Fibroblast of lung (primary cell): Measurements from ENCODE around the gene PLCL1. TPM values are rescaled to one million over a fixed set of nuclear protein-coding genes. Genes with fewer than 3 reads are reported as not detected.

Source experiments
- DNase-seq, 2 donors: peaks; one replicate each; pipeline versions ENCODE4 v3.0.0 to v3.0.0-alpha.2; 2010; ENCODE audit warnings: low read depth in 2 of 2
- H2AFZ ChIP-seq: 2 replicates; pipeline ENCODE4 v1.5.1; 2012; ENCODE audit warnings: low read length, control low read depth, inconsistent platforms
- H3K27ac ChIP-seq: 2 replicates; pipeline ENCODE4 v1.5.1; 2011; ENCODE audit warnings: low read length, control low read depth; ENCODE audit not compliant: insufficient read depth
- H3K27me3 ChIP-seq: 2 replicates; pipeline ENCODE4 v1.5.1; 2011; ENCODE audit warnings: mild to moderate bottlenecking, low read length; ENCODE audit not compliant: control insufficient read depth, insufficient read depth
- H3K36me3 ChIP-seq: 2 replicates; pipeline ENCODE4 v1.5.1; 2011; ENCODE audit warnings: low read length; ENCODE audit not compliant: control insufficient read depth, insufficient read depth
- H3K4me1 ChIP-seq: 2 replicates; pipeline ENCODE4 v1.5.1; 2011; ENCODE audit warnings: low read length; ENCODE audit not compliant: control insufficient read depth, insufficient read depth; ENCODE audit errors: extremely low read depth
- H3K4me2 ChIP-seq: 2 replicates; pipeline ENCODE4 v1.5.1; 2011; ENCODE audit warnings: low read length, control low read depth; ENCODE audit not compliant: insufficient read depth; ENCODE audit errors: extremely low read depth
- H3K4me3 ChIP-seq, 4 experiments: fragments of 200-600 bp in 1 of 4; sonication (generic) in 1 of 4; replicated peaks in 1 of 4; 2 replicates each; pipeline ENCODE4 v1.5.1; 2011 to 2016; ENCODE audit warnings: low read length in 4 of 4, low read depth in 3 of 4, mild to moderate bottlenecking in 3 of 4, control low read depth in 2 of 4, inconsistent platforms in 1 of 4, mixed read lengths in 1 of 4; ENCODE audit not compliant: insufficient read depth in 1 of 4; ENCODE audit errors: control extremely low read depth in 1 of 4
- H3K79me2 ChIP-seq: 2 replicates; pipeline ENCODE4 v1.5.1; 2012; ENCODE audit warnings: mild to moderate bottlenecking, low read length, inconsistent platforms; ENCODE audit not compliant: control insufficient read depth, insufficient read depth
- H3K9ac ChIP-seq: 2 replicates; pipeline ENCODE4 v1.5.1; 2011; ENCODE audit warnings: mild to moderate bottlenecking, low read length, control low read depth; ENCODE audit not compliant: insufficient read depth
- H3K9me3 ChIP-seq: 2 replicates; pipeline ENCODE4 v1.5.1; 2012; ENCODE audit warnings: low read depth, low read length; ENCODE audit not compliant: control insufficient read depth, insufficient read depth
- H4K20me1 ChIP-seq: 2 replicates; pipeline ENCODE4 v1.5.1; 2011; ENCODE audit warnings: low read length; ENCODE audit not compliant: control insufficient read depth, insufficient read depth; ENCODE audit errors: extremely low read depth
- CTCF ChIP-seq, 2 donors: IDR thresholded peaks in 1 of 2; conservative IDR thresholded peaks in 1 of 2; 1 replicate in 1 of 2; 2 replicates in 1 of 2; pipeline ENCODE4 v1.5.1; 2011 to 2012; ENCODE audit warnings: low read length in 2 of 2, control low read depth in 1 of 2, inconsistent platforms in 1 of 2, low read depth in 1 of 2, mild to moderate bottlenecking in 1 of 2
- EZH2 ChIP-seq: IDR thresholded peaks from 2 replicates; pipeline ENCODE4 v1.5.1; 2012; ENCODE audit warnings: low read length, control low read depth, mild to moderate bottlenecking; ENCODE audit errors: missing control alignments
- polyA plus RNA-seq, 2 donors: library from polyadenylated mRNA; depleted of rRNA in 1 of 2; stranded (reverse) in 1 of 2; unstranded in 1 of 2; fragments of >200 nt; gene quantifications; 2 replicates each; pipeline ENCODE4 v1.2.1, GENCODE V29; 2011 to 2012; ENCODE audit warnings: missing spikeins in 1 of 2
- total RNA-seq: library from RNA; depleted of rRNA; stranded (reverse); fragments of >200 nt; gene quantifications from 2 replicates; pipeline ENCODE4 v1.2.1, GENCODE V29; 2014

PLCL1 gene
- total and polyA plus RNA-seq, 2 donors (not counting 1 experiment from before 2014, with no cell fraction given), result 0.48 to 0.83 TPM

GRCh38 chr2:197863744-197864143, 59.4 kb downstream of the PLCL1 start:
- Histone ChIP-seq H3K4me1 (no peaks in the 10 kb centered on the region), H3K36me3 (no peaks in the 10 kb centered on the region), H3K27ac (no peak overlapping the region), H3K4me3 (no peak overlapping the region), H4K20me1 (no peaks in the 10 kb centered on the region), H3K27me3 (no peaks in the 10 kb centered on the region), H3K79me2 (no peaks in the 10 kb centered on the region), H3K4me2 (no peak overlapping the region), H3K9me3 (no peaks in the 10 kb centered on the region), H3K9ac (no peak overlapping the region), H2AFZ (no peak overlapping the region)
- TF ChIP-seq EZH2 (no peak), CTCF (conservative IDR thresholded peaks at IDR 0.05 in 1 of 2, IDR thresholded peaks at IDR 0.05 in 1 of 2; ENCODE audit: low read depth in 1 of 2, low read length in 2 of 2) (no peak)
- DNase-seq, result no peak

- no peak for DNase-seq
- TF ChIP-seq CTCF (conservative IDR thresholded peaks at IDR 0.05 in 1 of 2, IDR thresholded peaks at IDR 0.05 in 1 of 2; ENCODE audit: low read depth in 1 of 2, low read length in 2 of 2) (no peak), EZH2 (no peak)
- Histone ChIP-seq H3K27me3 (no peaks in the 10 kb centered on the region), H4K20me1 (no peaks in the 10 kb centered on the region), H3K4me1 (no peaks in the 10 kb centered on the region), H3K4me3 (no peak overlapping the region), H3K27ac (no peak overlapping the region), H3K9ac (no peak overlapping the region), H3K4me2 (no peak overlapping the region), H3K9me3 (no peaks in the 10 kb centered on the region), H3K36me3 (no peaks in the 10 kb centered on the region), H3K79me2 (no peaks in the 10 kb centered on the region), H2AFZ (no peak overlapping the region)
These were observed 62.1 kb downstream of the PLCL1 start for GRCh38 chr2:197866455-197866854.

GRCh38 chr2:197867033-197867432, 62.6 kb downstream of the PLCL1 start:
- no peaks in the 10 kb centered on the region for H3K9me3 ChIP-seq
- no peak for TF ChIP-seq EZH2
- TF ChIP-seq CTCF (conservative IDR thresholded peaks at IDR 0.05 in 1 of 2, IDR thresholded peaks at IDR 0.05 in 1 of 2; ENCODE audit: low read depth in 1 of 2, low read length in 2 of 2), result no peak
- no peak for DNase-seq
- H3K4me1 ChIP-seq, result no peaks in the 10 kb centered on the region
- H3K4me2 ChIP-seq, result no peak overlapping the region
- H3K79me2 ChIP-seq, result no peaks in the 10 kb centered on the region
- H3K9ac ChIP-seq, result no peak overlapping the region
- H3K27me3 ChIP-seq, result no peaks in the 10 kb centered on the region
- no peaks in the 10 kb centered on the region for H3K36me3 ChIP-seq
- H2AFZ ChIP-seq, result no peak overlapping the region
- H3K4me3 ChIP-seq, result no peak overlapping the region
- H3K27ac ChIP-seq, result no peak overlapping the region
- no peaks in the 10 kb centered on the region for H4K20me1 ChIP-seq
